Fibroblast of skin of left biceps (primary cell): ENCODE measurements around the gene PLCB1.
A peak's percentile ranks its signal among the peaks of the same experiment; 100 is the strongest.
"Not testable (repeated sequence)": the region's sequence is repeated elsewhere in the genome, so short reads cannot be mapped to it uniquely, and the experiment has no call there.

Source experiments
- DNase-seq, 2 experiments: peaks; one replicate each; pipeline ENCODE4 v3.0.0-alpha.2; 2013; ENCODE audit warnings: low read depth in 2 of 2

PLCB1 gene

GRCh38 chr20:8402798-8403197 lies 270.7 kb downstream of the PLCB1 start:
- DNase-seq = no peak

- no peak for DNase-seq
These were observed 273.0 kb downstream of the PLCB1 start for GRCh38 chr20:8404912-8405635.

GRCh38 chr20:8406391-8406790 lies 274.3 kb downstream of the PLCB1 start:
- no peak for DNase-seq

- no peak for DNase-seq
These were observed 276.7 kb downstream of the PLCB1 start for GRCh38 chr20:8408587-8409307.

DNA sequence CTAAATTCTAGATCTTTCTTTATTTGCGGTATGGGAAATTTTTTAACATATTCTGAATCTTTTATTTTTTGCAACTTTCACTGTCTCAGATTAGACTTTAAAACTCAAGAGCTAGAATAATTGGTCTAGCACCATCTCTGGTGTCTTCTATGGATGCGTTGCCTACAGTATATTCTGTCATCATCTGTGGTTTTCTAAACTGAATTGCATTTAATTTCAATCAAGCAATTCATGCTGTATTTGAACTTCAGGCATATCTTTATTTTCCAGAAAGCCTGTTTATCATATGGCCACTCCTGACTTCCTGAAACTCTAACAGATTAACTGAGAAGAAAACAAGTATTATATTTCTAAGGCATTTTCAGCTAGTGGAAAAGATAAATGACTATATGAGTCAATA lies 281.6 kb downstream of the PLCB1 start:
- no peak for DNase-seq

GRCh38 chr20:8414586-8415274 lies 282.7 kb downstream of the PLCB1 start:
- DNase-seq = peak; percentile 47 to 52

DNA sequence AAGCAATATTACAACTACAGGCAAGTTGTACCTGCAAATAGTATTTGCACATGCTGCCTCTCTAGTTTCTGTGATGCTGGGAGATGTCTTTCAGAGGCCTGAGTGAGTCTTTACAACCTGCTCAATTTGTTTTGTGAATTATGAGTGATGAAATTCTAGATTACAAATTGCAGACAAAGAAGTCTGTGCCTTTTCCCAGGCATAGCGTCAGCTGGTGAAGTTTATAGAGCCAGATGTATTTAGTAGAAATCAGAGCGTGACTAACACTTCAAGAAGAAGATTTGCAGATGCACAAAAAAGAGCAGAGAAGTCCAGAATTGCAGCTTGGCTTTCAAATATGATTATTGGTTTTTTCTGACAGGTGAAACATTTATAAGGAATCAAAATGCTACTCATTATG lies 289.9 kb downstream of the PLCB1 start:
- DNase-seq = no peak

GRCh38 chr20:8423482-8423881 lies 291.4 kb downstream of the PLCB1 start:
- no peak for DNase-seq

GRCh38 chr20:8424010-8424409 lies 291.9 kb downstream of the PLCB1 start:
- DNase-seq = peak in 1 of 2 experiments; percentile 32

DNA sequence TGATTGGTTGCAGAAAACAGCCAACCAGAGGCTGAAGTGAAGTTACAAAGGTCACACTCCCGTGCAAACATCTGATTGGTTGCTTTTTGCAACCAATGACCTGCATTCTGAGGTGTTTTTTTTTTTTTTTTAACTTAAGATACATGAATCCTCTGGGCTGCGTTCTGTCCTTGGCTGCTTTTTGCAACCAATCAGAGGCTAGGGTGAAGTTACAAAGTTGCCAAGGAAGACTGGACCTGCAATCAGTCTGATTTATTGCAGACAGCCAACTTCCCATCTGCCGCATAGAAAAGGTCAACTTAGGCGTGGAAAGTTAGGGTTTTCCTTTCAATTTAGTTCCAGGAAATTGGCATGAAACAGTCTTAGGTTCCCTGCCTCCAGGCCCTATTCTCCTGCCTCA lies 292.9 kb downstream of the PLCB1 start:
- no peak for DNase-seq

- no peak for DNase-seq
These were observed 293.7 kb downstream of the PLCB1 start for GRCh38 chr20:8425802-8426201.

GRCh38 chr20:8427419-8428040 lies 295.5 kb downstream of the PLCB1 start:
- no peak for DNase-seq

GRCh38 chr20:8428988-8429387 lies 296.9 kb downstream of the PLCB1 start:
- DNase-seq = no peak

- DNase-seq = no peak
These were observed 299.7 kb downstream of the PLCB1 start for GRCh38 chr20:8431538-8432434.

DNA sequence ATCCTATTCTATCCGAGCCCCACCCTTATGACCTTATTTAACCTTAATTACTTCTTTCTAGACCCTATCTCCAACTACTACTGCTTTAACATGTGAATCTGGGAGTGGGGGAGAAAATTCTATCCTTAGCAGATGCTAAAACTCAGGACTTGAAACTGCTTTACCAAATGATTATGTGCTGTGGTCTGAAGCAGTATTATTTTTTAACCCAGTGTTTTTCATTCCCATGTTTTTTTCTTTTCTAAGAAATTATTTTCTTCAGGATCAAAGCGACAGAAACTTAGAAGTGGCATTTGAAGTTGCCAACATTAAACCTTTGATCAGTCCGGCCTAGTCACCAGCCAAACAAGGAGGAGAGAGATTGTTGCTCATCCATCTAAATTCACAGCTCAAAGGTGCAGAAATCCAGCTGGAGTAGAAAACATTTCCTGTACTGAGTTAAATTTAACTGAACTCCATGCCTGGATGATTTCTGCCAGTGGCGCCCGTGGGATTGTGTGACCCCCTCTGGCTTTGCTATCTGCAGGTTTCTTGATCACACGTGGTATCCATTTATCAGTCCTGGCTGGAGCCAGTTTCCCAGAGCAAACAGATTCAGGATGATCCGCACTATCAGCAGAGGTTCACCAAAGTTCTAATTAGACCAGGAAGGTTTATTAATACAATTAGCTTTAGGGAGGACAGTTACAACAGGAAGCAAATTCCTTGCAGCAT lies 300.5 kb downstream of the PLCB1 start:
- DNase-seq = no peak

- DNase-seq = no peak
These were observed 301.2 kb downstream of the PLCB1 start for GRCh38 chr20:8433291-8433690.

- DNase-seq = no peak
These were observed 302.3 kb downstream of the PLCB1 start for GRCh38 chr20:8434326-8434876.

DNA sequence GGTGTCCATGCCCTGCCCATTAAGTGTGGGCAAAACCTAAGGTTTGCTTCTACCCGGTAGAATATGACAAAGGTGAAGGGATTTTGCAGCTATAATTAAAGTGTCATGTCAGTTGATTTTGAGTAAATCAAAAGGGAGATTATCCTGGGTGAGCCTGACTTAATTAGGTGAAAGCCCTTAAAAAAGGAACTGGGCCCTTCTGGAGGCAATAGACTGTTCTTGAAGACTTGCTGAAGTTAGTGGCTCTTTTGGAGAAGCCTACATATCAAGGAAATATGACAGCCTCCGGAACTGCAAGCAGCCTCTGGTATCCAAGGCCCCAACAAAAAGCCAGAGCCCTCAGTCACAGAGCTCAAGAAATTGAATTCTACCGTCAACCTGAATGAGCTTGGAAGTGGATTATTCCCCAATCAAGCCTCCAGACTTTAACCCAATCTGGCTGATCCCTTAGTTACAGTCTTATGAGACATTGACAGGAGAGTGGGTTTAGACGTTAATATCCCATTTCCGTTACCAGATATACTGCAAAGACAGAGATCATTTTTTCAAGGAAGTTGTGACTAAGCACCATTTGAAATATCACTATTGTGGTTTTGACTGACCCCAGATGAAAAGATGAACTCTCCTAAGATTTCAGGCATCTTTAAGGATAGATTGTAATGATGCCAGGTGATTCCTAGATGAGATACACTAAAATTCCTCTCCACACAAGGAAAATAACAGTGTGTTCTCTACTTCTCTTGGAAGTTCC lies 303.4 kb downstream of the PLCB1 start:
- DNase-seq = no peak

DNA sequence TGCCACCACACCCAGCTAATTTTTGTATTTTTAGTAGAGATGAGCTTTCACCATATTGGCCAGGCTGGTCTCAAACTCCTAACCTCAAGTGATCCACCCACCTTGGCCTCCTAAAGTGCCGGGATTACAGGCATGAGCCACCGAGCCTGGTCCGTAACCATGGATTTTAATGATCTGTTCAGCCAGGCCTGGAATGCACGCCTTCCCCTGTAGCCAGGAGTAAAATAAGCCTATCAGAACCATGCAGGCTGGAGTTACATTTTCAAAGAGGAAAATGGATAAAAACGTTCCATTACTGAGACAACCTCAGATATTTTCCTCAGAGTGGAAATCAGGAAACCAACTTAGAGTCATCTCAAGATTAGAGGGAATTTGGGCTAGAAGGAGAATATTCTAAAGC lies 304.9 kb downstream of the PLCB1 start:
- not testable (repeated sequence) for DNase-seq

DNA sequence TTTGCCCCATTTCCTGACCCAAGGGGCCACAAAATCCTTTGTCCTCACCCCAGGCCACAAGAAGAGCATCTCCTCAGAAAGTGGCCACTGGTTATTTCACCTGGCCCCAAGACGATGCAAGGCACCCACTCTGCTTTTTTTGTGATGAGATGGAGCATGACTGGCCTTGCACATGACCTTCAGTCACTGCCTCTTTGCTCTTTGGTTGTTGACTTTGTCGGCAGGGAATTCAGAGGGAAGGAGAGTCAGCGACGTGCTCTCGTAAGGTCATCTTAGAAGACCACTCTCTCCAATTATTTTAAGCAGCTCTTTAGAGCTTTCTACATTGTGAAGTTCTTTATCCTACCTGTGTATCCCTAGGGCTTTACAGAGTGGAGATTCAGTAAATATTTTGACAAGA lies 306.7 kb downstream of the PLCB1 start:
- no peak for DNase-seq
